NCI-H82 treated with DMSO at 0.1 percent for 48 hours (cell line): ENCODE data around the gene SPATA24.
"Not testable (repeated sequence)": the region's sequence is repeated elsewhere in the genome, so short reads cannot be mapped to it uniquely, and the experiment has no call there.

Experiments
- DNase-seq: peaks from one replicate; lab custom pipeline; 2025; ENCODE audit not compliant: unreplicated experiment; lab: John Stamatoyannopoulos, UW

SPATA24 gene

DNA sequence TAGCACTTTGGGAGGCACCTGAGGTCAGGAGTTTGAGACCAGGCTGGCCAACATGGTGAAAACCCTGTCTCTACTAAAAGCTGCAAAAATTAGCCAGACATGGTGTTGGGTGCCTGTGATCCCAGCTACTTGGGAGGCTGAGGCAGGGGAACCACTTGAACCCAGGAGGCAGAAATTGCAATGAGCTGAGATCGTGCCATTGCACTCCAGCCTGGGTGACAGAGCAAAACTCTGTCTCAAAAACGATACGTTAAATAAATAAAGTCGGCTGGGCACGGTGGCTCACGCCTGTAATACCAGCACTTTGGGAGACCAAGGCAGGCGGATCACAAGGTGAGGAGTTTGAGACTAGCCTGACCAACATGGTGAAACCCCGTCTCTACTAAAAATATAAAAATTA, 48.0 kb downstream of the SPATA24 start:
- DNase-seq = not testable (repeated sequence)

DNA sequence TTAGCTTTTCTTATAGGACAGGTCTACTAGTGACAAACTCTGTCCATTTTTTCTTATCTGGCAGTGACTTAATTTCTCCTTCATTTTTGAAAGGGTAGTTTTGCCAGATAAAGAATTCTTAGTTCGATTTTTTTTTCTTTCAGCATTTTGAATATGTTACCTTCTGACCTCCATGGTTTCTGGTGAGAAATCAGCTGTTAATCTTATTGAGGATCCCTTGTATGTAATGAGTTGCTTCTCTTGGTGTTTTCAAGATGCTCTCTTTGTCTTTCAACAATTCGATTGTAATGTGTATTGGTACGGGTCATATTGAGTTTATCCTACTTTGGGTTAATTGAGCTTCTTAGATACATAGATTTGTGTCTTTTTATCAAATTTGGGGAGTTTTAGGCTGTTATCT, 49.7 kb downstream of the SPATA24 start:
- no peak for DNase-seq

GRCh38 chr5:139347863-139348262, 56.0 kb downstream of the SPATA24 start:
- not testable (repeated sequence) for DNase-seq
